Duodenal mucosa (tissue), 2 donors: ENCODE measurements around the gene COX17.

Experiments used
- H3K27ac ChIP-seq: one replicate; pipeline ENCODE4 v1.7.0; 2013; ENCODE audit warnings: low read depth, low read length
- H3K27me3 ChIP-seq, 2 donors: one replicate each; pipeline ENCODE4 v1.7.0; 2013; ENCODE audit warnings: low read length in 2 of 2, control low read depth in 1 of 2; ENCODE audit not compliant: insufficient read depth in 2 of 2, control insufficient read depth in 1 of 2
- H3K36me3 ChIP-seq, 2 donors: one replicate each; pipeline ENCODE4 v1.7.0; 2013; ENCODE audit warnings: low read length in 2 of 2, control low read depth in 1 of 2; ENCODE audit not compliant: insufficient read depth in 2 of 2, control insufficient read depth in 1 of 2
- H3K4me1 ChIP-seq, 2 donors: one replicate each; pipeline ENCODE4 v1.7.0; 2013; ENCODE audit warnings: low read length in 2 of 2, control low read depth in 1 of 2; ENCODE audit not compliant: insufficient read depth in 2 of 2, control insufficient read depth in 1 of 2
- H3K4me3 ChIP-seq, 2 donors: one replicate each; pipeline ENCODE4 v1.7.0; 2013; ENCODE audit warnings: low read length in 2 of 2, low read depth in 1 of 2
- H3K9ac ChIP-seq, 2 donors: one replicate each; pipeline ENCODE4 v1.7.0; 2013; ENCODE audit warnings: low read length in 2 of 2, low read depth in 1 of 2
- H3K9me3 ChIP-seq, 2 donors: one replicate each; pipeline ENCODE4 v1.7.0; 2013; ENCODE audit warnings: low read length in 2 of 2, control low read depth in 1 of 2; ENCODE audit not compliant: control insufficient read depth in 1 of 2

COX17 gene

GRCh38 chr3:119645813-119646212 lies 31.4 kb downstream of the COX17 start:
- Histone ChIP-seq H3K36me3 (peaks cover 0 to 3% of the 10 kb centered on the region in 2 donors), H3K4me3 (no peak overlapping the region), H3K27ac (no peak overlapping the region), H3K9ac (no peak overlapping the region), H3K9me3 (peaks cover 0 to 3% of the 10 kb centered on the region in 2 donors), H3K4me1 (no peaks in the 10 kb centered on the region), H3K27me3 (no peaks in the 10 kb centered on the region)

DNA sequence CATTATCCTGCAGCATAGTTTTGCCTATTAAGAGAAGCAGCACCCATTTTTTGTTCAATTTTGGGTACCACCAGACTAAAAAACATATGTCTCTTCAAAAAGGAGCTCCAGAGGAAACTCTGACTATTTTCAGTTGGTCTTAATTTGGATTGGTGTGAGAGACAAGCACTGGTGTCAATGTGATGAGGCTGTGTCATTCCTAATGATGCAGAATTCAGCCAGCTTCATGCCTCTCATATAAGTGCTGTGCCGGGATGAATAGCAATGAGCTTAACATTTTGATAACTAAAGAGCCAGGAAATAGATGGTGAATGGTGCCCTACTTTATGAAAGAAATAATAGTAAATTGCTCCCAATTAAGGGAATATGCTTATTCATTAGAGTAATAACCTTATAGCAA lies 32.7 kb downstream of the COX17 start:
- no peak overlapping the region for H3K27ac ChIP-seq
- no peak overlapping the region for H3K9ac ChIP-seq
- H3K9me3 ChIP-seq: peaks cover 0 to 3% of the 10 kb centered on the region in 2 donors
- H3K4me1 ChIP-seq: no peaks in the 10 kb centered on the region
- no peak overlapping the region for H3K4me3 ChIP-seq
- H3K36me3 ChIP-seq: peaks cover 0 to 3% of the 10 kb centered on the region in 2 donors
- H3K27me3 ChIP-seq: no peaks in the 10 kb centered on the region

- H3K27ac ChIP-seq: no peak overlapping the region
- H3K36me3 ChIP-seq: peaks cover 0 to 3% of the 10 kb centered on the region in 2 donors
- no peak overlapping the region for H3K9ac ChIP-seq
- H3K9me3 ChIP-seq: peaks cover 0 to 3% of the 10 kb centered on the region in 2 donors
- no peak overlapping the region for H3K4me3 ChIP-seq
- H3K4me1 ChIP-seq: no peaks in the 10 kb centered on the region
- no peaks in the 10 kb centered on the region for H3K27me3 ChIP-seq
These were observed 33.7 kb downstream of the COX17 start for GRCh38 chr3:119643528-119643927.

DNA sequence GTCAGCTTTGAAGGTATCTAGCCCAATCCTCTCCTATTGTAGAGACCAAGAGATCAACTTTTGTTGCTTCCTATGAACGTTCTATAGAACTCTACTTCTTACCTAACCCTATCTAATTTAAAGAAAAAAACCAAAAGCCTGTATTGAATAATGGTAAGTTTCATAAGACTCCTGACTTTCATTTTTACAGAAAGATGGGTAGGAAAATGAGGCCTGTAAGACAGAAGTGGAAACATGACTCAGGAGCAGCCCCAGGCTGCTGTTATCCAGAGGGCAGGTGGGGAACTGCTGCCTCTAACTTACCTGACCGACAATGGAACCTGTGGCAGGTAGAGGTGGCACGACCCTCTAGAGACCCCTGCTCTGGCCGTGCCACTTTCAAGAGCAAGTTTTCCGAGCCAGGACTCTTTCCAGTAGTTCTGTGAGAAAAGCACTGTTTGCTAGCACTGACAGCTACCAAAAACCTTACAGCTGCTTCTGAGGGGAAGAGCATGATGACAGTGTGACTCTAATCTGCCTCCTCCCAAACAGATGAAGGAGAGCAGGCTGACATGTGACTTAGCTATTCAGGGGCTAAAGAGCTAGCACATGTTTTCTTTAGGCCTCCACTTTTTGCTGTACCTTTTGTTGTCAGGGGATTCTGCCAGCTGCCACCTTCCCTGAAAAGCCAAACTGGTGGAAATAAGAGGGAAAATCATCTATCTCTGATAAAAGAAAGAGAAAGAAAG lies 34.3 kb downstream of the COX17 start:
- Histone ChIP-seq H3K36me3 (peaks cover 0 to 3% of the 10 kb centered on the region in 2 donors), H3K27ac (no peak overlapping the region), H3K4me1 (peaks cover 0 to 3% of the 10 kb centered on the region in 2 donors), H3K9me3 (peaks cover 0 to 3% of the 10 kb centered on the region in 2 donors), H3K9ac (no peak overlapping the region), H3K4me3 (no peak overlapping the region), H3K27me3 (no peaks in the 10 kb centered on the region)

GRCh38 chr3:119641416-119641815 lies 35.8 kb downstream of the COX17 start:
- Histone ChIP-seq H3K4me3 (no peak overlapping the region), H3K27me3 (no peaks in the 10 kb centered on the region), H3K9me3 (peaks cover 0 to 3% of the 10 kb centered on the region in 2 donors), H3K4me1 (peaks cover 0 to 7% of the 10 kb centered on the region in 2 donors), H3K36me3 (peaks cover 0 to 3% of the 10 kb centered on the region in 2 donors), H3K27ac (no peak overlapping the region), H3K9ac (no peak overlapping the region)

DNA sequence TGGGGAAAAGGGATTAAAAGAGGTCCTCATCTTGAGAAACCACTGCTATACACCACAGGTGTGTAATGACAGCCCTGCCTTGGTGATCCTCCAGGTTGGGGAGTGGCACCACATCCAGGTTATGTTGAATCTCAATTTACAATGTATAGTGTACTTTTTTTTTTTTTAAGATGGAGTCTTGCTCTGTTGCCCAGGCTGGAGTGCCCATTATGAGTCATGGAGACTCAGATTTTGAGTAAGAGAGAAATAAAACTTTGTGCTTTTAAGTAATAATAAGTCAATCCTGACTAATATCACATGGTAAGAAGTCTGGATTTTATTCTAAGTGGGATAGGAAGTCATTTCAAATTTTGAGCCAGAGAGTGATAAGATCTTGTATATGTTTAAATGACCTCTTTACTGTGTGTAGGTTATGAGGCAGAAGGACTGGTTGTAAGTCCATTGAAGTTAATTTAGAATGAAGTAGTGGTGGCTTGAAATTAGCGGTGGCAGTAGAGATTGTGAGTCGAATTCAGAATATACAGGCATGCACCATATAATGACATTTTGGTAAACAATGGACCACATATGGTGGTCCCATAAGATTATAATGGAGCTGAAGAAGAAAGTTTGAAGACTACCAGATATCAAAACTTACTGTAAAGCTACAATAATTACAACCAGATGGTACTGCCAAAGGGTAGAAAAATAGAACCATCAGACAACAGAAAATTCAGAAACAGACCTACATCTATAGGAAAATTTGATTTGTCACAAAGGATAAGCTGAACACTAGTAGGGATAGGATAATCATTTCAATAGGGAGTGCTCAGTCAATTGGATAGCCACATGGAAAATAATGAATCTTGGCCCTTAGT lies 37.5 kb downstream of the COX17 start:
- no peak overlapping the region for H3K9ac ChIP-seq
- no peak overlapping the region for H3K4me3 ChIP-seq
- H3K9me3 ChIP-seq: peaks cover 0 to 3% of the 10 kb centered on the region in 2 donors
- H3K27ac ChIP-seq: no peak overlapping the region
- H3K4me1 ChIP-seq: peaks cover 0 to 7% of the 10 kb centered on the region in 2 donors
- peaks cover 0 to 3% of the 10 kb centered on the region in 2 donors for H3K36me3 ChIP-seq
- H3K27me3 ChIP-seq: no peaks in the 10 kb centered on the region

- no peaks in the 10 kb centered on the region for H3K27me3 ChIP-seq
- H3K4me1 ChIP-seq: peaks cover 0 to 7% of the 10 kb centered on the region in 2 donors
- H3K9me3 ChIP-seq: peaks cover 0 to 3% of the 10 kb centered on the region in 2 donors
- peak overlapping the region; percentile 61 for H3K27ac ChIP-seq
- no peak overlapping the region for H3K4me3 ChIP-seq
- peaks cover 0 to 3% of the 10 kb centered on the region in 2 donors for H3K36me3 ChIP-seq
- H3K9ac ChIP-seq: no peak overlapping the region
These were observed 39.3 kb downstream of the COX17 start for GRCh38 chr3:119637679-119638477.

GRCh38 chr3:119636891-119637611 lies 40.2 kb downstream of the COX17 start:
- Histone ChIP-seq H3K36me3 (peaks cover 0 to under 1% of the 10 kb centered on the region in 2 donors), H3K4me3 (no peak overlapping the region), H3K9ac (no peak overlapping the region), H3K27me3 (no peaks in the 10 kb centered on the region), H3K9me3 (peaks cover 0 to 3% of the 10 kb centered on the region in 2 donors), H3K4me1 (peaks cover 0 to 7% of the 10 kb centered on the region in 2 donors), H3K27ac (peak overlapping the region; percentile 22)

DNA sequence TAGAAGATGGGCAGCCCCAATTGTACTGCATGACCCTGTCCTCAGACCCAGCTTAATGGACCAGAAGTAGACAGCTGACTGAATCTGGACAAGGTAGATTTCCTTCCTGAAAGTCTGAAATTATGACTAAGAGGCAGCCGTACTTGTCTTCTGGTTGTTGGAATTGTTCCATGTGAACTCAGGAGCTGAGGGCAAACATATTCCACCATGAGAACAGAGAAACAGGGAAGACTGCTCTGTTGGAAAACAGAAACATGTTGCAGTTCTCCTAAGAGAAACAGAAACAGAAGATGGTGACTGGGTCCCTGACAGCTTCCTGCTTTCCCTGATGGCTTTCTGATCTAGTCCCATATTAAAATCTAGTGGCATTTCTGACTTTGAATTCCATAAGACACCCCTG lies 41.0 kb downstream of the COX17 start:
- Histone ChIP-seq H3K9me3 (peaks cover 0 to 2% of the 10 kb centered on the region in 2 donors), H3K36me3 (no peaks in the 10 kb centered on the region), H3K27ac (no peak overlapping the region), H3K4me3 (no peak overlapping the region), H3K9ac (no peak overlapping the region), H3K4me1 (peaks cover 0 to 7% of the 10 kb centered on the region in 2 donors), H3K27me3 (no peaks in the 10 kb centered on the region)
